Measurements from ENCODE around the gene ADORA1.

Gene ADORA1

GRCh38 chr1:203173011-203173555 lies 45.6 kb downstream of the ADORA1 start:
- no peak for DNase-seq (ENCODE audit: low read depth, low spot score)

- DNase-seq (ENCODE audit: low read depth, low spot score) = no peak
Measured at GRCh38 chr1:203173566-203173965, 46.0 kb downstream of the ADORA1 start.

- DNase-seq (ENCODE audit: low read depth, low spot score) = no peak
Measured at GRCh38 chr1:203174324-203174985, 46.9 kb downstream of the ADORA1 start.

GRCh38 chr1:203175237-203175826 lies 47.8 kb downstream of the ADORA1 start, which contains the start of gene MYBPH:
Gene MYBPH, minus strand, starts transcription at chr1:203175826. Its CDS starts 71 bp downstream, at chr1:203175755.
- no peak for DNase-seq (ENCODE audit: low read depth, low spot score)

DNA sequence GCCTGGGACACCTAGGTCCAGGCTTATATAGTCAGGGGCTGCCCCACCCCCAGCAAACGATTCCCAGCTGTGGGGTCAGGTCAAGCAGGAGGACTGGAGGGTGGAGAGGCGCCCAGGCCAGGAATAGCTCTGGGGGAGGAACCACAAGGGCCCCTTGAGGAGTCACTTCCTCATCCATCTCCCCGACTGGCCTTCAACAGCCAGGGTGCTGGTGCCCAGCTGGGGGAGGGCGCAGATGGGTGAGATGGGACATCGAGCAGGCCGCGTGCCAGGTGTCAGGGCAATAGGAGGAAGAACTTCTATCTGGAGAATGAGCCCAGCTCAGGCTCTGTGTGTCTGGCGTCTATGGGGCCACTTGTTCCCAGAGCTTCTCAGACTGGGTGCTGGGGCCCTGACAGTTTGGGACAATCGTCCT lies 48.3 kb downstream of the ADORA1 start:
- DNase-seq (ENCODE audit: low read depth, low spot score) = no peak

GRCh38 chr1:203176273-203177035 lies 48.9 kb downstream of the ADORA1 start:
- no peak for DNase-seq (ENCODE audit: low read depth, low spot score)

DNA sequence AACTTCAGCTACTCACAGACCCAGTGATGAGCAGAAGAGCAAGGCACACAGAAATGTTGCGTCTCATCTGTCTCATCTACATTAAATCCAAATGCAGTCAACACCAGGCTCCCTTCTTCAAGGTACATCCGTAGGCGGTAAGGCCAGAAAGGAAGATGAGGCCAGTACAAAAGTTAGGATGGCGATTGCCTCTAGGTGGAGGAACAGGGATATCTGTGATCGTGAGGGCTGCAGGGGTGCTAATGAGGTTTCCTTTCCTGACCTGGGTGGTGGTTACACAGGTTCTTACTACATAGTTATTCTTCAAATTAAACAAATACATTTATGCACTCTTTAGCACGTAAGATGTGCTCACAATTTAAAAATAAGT lies 49.5 kb downstream of the ADORA1 start:
- DNase-seq (ENCODE audit: low read depth, low spot score) = no peak

GRCh38 chr1:203177470-203178039 lies 50.0 kb downstream of the ADORA1 start:
- DNase-seq (ENCODE audit: low read depth, low spot score) = no peak

GRCh38 chr1:203178083-203178482 lies 50.6 kb downstream of the ADORA1 start:
- no peak for DNase-seq (ENCODE audit: low read depth, low spot score)

- no peak for DNase-seq (ENCODE audit: low read depth, low spot score)
Measured at GRCh38 chr1:203178821-203179666, 51.5 kb downstream of the ADORA1 start.

GRCh38 chr1:203179667-203180005 lies 52.1 kb downstream of the ADORA1 start:
- DNase-seq (ENCODE audit: low read depth, low spot score) = no peak

- no peak for DNase-seq (ENCODE audit: low read depth, low spot score)
Measured at GRCh38 chr1:203180611-203181330, 53.2 kb downstream of the ADORA1 start.

- no peak for DNase-seq (ENCODE audit: low read depth, low spot score)
Measured at GRCh38 chr1:203181586-203182386, 54.3 kb downstream of the ADORA1 start.

- no peak for DNase-seq (ENCODE audit: low read depth, low spot score)
Measured at GRCh38 chr1:203182387-203182953, 54.9 kb downstream of the ADORA1 start.

- DNase-seq (ENCODE audit: low read depth, low spot score) = no peak
Measured at GRCh38 chr1:203183828-203184227, 56.3 kb downstream of the ADORA1 start.

DNA sequence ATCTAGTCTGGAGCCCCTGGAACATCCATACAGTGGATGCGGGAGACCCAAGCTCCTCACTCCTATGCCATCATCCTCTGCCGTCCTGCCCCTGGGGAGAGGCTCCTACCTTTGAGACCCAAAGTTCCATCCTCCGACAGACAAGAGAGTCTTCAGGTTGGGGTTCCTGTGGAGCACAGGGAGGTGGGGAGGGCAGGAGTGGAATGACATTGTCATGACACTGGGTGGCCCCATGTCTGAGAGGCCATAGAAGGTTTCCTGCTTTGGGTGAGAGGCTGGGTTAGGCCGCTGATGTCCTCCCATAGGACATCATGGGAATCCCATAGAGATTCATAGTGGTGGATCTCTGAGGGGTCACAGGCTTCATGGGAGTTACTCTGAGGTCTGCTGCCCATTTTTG lies 56.9 kb downstream of the ADORA1 start:
- no peak for DNase-seq (ENCODE audit: low read depth, low spot score)

DNA sequence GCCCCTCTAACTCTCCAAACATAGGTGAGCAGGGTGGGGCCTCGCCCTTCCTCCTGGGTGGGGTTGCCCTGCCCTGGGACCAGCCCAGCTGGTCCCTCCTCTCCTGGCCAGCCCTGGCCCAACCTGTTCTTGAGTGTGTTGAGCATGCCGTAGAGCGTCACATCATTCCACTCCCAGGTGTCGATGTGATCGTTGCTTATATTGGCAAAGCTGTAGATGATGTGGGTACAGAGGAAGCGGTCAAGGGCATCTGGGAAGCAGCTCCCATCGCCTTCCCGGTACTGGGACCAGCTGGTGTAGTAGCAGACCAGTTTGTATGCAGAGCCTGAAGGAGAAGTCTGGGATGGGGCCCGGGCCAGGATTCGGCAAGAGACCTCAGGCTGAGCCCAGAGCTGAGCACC lies 57.5 kb downstream of the ADORA1 start:
- no peak for DNase-seq (ENCODE audit: low read depth, low spot score)

DNA sequence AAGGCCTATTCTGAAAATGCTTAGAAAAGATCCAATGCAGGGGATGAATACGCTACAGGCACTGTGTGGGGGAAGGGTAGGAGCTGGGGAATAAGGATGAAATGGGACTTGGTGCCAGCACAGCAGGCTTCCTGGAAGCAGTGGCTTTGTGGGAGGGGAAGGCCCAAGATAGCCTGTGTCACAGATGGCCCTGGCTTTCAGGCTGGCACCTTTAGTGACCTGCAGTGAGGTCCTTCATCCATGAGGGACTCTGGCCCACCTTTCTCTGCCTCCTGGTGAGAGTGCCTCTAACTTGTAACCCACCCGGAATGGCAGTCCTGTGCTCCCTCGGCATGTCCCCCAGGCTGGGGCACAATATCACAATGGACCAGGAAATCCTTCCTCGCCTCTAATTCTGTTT lies 58.1 kb downstream of the ADORA1 start:
- no peak for DNase-seq (ENCODE audit: low read depth, low spot score)

- no peak for DNase-seq (ENCODE audit: low read depth, low spot score)
Measured at GRCh38 chr1:203186091-203186445, 58.5 kb downstream of the ADORA1 start.
